ENCODE measurements around the gene MMS22L. TPM values are rescaled to one million over a fixed set of nuclear protein-coding genes. Genes with fewer than 3 reads are reported as not detected.

The MMS22L gene
- polyA plus RNA-seq, 1 donor from 2014 or later = 3.9 TPM

DNA sequence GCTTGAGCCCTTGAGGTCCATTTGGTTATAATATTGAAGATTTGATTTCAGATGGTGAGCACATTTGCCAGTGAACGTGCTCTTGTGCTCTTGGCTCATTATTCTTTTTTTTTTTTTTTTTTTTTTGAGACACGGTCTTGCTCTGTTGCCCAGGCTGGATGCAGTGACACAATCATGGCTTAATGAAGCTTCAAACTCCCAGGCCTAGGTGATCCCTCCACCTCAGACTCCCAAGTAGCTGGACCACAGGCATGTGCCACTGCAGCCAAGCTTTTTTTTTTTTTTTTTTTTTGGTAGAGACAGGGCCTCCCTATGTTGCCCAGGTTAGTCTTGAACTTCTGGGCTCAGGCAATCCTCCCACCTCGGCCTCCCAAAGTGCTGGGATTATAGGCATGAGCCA lies 182.3 kb downstream of the MMS22L start:
- Mint-ChIP-seq H3K4me3 (no peak overlapping the region), H3K9me3 (no peaks in the 10 kb centered on the region), H3K36me3 (no peaks in the 10 kb centered on the region), H3K27ac (no peak overlapping the region), H3K27me3 (peaks cover 2% of the 10 kb centered on the region), H3K4me1 (peaks cover 0 to 4% (median 1%) of the 10 kb centered on the region in 3 donors)

DNA sequence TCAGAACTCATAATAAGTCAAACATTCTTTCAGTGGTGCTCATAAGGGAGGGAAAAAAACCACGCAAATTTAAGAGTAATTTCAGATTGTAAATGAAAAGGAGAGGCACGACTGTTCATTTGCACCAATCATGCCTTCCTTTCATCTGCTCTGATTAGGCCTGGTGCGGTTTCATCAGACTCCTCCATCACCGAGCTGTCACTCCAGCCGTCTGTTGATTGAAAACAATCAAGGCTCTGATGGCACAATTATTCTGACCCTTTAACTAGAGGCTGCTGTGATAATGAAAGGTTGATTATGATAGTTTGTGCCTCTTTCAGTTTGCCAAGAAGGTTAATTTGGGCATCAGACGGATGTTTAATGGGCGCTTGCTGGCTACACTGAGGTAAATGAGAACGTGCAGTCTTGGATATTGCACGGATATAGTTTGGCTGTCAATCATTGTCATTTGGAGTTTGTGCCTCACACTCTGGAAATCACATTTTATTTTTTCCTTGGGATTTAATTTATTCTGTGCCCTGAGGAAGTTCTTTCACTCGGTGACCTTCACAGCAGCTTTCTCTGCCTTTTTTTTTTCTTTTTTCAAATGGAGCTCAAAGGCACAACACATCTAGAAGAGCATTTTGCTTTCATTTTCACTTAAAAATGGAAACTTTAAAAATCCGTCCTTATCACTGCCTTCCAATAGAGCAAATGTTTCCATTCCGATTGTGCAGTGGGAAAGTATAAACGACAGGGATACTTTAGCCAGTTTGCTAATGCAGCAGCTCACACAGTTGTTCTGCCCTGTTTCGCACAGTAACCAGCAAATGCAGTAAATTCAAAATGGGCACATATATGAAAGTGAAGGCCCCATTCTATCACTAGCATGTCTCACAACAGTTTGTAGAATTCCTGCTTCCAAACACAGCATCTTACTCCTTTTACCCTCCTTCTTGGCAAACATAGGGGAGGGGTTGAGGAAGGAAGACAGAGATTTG lies 185.7 kb downstream of the MMS22L start:
- H3K27ac Mint-ChIP-seq = no peak overlapping the region
- H3K4me1 Mint-ChIP-seq = peaks cover 0 to 4% (median 1%) of the 10 kb centered on the region in 3 donors
- H3K36me3 Mint-ChIP-seq = no peaks in the 10 kb centered on the region
- no peak overlapping the region for H3K4me3 Mint-ChIP-seq
- H3K27me3 Mint-ChIP-seq = no peaks in the 10 kb centered on the region
- H3K9me3 Mint-ChIP-seq = no peaks in the 10 kb centered on the region

DNA sequence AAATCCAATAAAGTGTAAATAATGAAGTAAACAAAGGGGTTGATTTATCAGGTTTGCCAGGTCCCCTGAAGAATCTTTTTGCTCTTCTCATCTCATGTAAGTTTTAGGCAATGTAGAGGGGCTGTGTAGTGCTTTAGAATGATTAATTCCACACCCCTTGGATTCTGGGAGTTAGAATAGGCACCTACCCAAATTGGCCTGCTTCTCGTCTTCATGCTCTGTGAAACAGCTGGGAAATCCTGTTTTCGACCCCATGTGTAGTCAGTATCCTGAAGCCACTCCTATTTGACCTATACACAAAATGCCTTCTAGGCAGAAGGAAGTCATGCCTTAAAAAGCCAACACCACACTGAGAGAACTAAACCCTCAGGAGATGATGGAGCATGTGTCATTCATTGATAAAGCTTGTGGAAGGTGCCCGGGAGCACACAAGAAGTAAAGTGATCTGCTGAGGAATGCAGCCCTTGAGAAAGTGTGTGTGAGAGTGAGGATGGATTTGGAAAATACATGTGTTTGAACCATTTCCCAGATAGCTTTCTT lies 187.6 kb downstream of the MMS22L start:
- Mint-ChIP-seq H3K27ac (no peak overlapping the region), H3K4me3 (no peak overlapping the region), H3K27me3 (no peaks in the 10 kb centered on the region), H3K9me3 (no peaks in the 10 kb centered on the region), H3K4me1 (peaks cover 0 to 4% (median 1%) of the 10 kb centered on the region in 3 donors), H3K36me3 (no peaks in the 10 kb centered on the region)

DNA sequence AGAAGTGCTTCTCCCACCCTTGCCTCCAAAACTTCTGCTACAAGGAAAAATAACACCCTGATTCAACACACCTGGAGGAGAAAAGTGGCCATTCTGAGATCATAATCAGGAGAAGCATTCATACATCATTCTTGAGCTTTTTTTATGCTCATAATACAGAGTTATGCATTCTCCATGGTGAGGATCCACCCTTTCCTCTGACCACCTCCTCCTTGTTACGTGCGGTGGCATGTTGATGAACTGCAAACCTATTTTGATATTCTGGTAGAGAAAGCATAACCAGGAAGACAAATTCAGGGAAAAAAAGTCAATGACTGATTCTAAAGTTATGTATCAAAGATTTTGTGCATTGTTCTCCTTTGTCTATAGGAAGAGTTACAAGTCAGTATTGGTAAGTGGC lies 188.6 kb downstream of the MMS22L start:
- Mint-ChIP-seq H3K27me3 (no peaks in the 10 kb centered on the region), H3K36me3 (no peaks in the 10 kb centered on the region), H3K4me3 (no peak overlapping the region), H3K27ac (no peak overlapping the region), H3K9me3 (no peaks in the 10 kb centered on the region), H3K4me1 (peaks cover 0 to 2% (median 1%) of the 10 kb centered on the region in 3 donors)

DNA sequence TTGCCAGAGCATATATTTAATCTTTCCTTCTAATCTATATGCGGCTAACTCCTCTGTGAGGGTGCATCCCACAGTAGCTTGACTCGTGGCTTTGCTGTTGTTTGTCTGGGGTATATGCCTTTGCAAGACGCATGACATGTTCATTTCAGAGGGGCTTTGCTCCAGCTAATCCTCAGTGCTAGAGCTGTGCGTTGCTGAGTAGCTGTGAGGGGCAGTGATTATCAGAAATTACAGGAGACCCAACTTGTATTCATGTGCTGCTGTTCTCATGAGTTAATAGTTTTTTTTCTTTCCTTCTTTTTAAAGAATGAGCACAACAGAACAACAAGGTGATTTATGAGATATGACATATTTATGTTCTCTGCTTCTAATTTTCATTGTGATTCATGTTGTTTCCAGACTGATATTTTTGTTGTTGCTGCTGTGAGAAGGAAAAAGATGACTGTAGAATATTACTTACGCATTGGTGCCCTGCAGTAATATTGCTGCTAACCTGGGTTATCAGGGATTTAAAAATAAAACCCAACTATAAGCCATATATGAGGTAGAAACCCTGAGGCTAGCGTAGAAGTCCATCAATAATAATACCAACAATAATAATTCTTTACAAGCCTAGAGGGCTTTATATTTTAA lies 190.2 kb downstream of the MMS22L start:
- Mint-ChIP-seq H3K27me3 (no peaks in the 10 kb centered on the region), H3K27ac (no peak overlapping the region), H3K4me3 (no peak overlapping the region), H3K36me3 (no peaks in the 10 kb centered on the region), H3K9me3 (no peaks in the 10 kb centered on the region), H3K4me1 (peaks cover 0 to 1% (median 0%) of the 10 kb centered on the region in 3 donors)

Measured in IgD-negative memory B cell (primary cell).